ENCODE data around the gene ADAD2.

The ADAD2 gene

DNA sequence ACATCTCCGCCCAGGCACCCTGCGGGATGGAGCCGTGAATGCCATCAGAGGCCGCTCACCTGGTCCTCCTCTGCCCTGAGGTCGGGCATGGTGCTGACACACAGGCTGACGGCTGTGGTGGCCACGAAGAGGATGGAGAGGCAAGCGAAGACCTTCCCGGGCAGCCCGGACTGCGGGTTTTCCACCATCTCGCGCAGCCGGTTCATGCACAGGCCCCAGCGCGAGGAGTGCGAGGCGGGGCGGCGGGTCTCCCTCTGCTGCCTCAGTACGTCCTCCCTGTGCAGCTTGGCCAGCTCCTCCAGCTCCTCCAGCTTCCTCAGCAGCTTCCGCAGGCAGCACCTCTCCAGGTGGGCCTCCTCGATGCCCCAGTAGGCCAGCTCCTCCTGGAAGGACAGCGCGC is 45.7 kb downstream of the ADAD2 start:
- CTCF ChIA-PET: no interaction called here
- H3K4me3 ChIP-seq (ENCODE audit: low read depth, low read length): no peak overlapping the region
- DNase-seq (ENCODE audit: low read depth, low spot score): no peak
- TF ChIP-seq, protein P1, sequence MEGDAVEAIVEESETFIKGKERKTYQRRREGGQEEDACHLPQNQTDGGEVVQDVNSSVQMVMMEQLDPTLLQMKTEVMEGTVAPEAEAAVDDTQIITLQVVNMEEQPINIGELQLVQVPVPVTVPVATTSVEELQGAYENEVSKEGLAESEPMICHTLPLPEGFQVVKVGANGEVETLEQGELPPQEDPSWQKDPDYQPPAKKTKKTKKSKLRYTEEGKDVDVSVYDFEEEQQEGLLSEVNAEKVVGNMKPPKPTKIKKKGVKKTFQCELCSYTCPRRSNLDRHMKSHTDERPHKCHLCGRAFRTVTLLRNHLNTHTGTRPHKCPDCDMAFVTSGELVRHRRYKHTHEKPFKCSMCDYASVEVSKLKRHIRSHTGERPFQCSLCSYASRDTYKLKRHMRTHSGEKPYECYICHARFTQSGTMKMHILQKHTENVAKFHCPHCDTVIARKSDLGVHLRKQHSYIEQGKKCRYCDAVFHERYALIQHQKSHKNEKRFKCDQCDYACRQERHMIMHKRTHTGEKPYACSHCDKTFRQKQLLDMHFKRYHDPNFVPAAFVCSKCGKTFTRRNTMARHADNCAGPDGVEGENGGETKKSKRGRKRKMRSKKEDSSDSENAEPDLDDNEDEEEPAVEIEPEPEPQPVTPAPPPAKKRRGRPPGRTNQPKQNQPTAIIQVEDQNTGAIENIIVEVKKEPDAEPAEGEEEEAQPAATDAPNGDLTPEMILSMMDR (IDR thresholded peaks at IDR 0.05; ENCODE audit: insufficient read depth, low read length, missing control alignments): no peak
- POLR2A ChIA-PET: no interaction called here

DNA sequence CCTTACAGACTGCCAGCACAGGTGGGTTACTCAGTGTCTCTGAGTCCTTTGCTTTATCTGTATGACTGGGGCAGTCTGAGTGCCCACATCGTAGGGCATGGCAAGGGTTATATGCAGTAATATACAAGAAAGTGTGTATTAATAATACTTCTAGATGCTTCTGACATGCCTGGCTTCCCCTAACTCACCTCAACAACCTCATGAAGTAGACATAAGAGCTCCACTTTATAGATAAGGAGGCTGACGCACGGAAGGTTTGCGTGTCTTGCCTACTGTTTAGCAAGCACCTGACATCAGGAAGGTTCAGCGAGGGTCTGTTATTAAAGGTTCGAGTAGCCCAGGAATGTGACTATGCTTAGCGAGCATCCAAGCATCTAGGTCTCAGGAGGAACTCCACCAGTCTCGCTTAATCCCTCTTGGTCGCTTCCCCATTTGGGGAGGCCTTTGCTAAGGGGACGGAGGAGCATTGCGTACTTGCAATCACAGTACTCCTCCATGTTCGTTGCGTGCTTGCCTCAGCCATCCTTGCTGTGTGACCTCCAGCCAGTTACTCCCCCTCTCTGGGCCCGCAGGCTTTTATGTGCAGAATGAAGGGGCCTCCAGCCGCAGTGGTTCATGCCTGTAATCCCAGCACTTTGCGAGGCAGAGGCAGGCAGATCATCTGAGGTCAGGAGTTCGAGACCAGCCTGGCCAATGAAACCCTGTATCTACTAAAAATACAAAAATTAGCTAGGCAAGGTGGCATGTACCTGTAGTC is 47.2 kb downstream of the ADAD2 start:
- ChIA-PET POLR2A (no interaction called here), CTCF (interaction anchor here (1.0 to 1.3 kb wide), 2 partner anchors 20 to 29 kb away, joined by 3 read pairs; no protein-coding TSS in a partner anchor)
- no peak overlapping the region for H3K4me3 ChIP-seq (ENCODE audit: low read depth, low read length)
- DNase-seq (ENCODE audit: low read depth, low spot score): no peak
- TF ChIP-seq, protein P1 (IDR thresholded peaks at IDR 0.05; ENCODE audit: insufficient read depth, low read length, missing control alignments): no peak

DNA sequence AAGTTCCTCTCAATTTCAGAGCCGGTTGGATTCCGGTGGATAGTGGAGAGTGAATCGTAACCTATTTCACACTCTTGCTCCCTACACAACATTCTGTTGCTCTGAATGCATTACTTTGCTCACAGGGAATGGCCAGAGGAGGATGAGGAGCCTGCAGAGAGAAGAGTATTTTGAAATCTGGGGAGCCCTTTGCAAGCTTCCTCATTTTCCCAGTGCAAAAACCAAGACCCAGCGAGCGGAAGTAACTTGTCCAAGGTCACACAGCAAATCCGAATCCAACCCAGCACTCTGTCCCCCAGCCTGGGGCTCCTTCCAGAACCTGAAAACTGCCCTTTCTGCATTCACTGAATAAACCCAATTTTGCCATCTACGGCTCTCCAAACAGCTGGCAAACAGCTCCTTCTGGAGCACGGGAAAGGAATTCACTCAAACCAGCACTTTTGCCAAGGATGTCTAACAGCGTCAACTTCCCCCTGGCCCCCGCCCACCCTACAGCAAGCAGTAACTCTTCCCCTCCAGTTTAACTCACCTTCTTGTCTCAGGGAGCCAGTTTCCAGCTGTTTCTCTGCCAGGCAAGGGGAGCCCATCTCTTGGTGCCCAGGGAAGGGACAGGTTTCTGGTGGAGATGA is 48.3 kb downstream of the ADAD2 start:
- DNase-seq (ENCODE audit: low read depth, low spot score): no peak
- ChIA-PET POLR2A (no interaction called here), CTCF (interaction anchor here (1.0 kb wide), 1 partner anchor 19 kb away, joined by 3 read pairs; no protein-coding TSS in a partner anchor)
- no peak overlapping the region for H3K4me3 ChIP-seq (ENCODE audit: low read depth, low read length)
- TF ChIP-seq, protein P1 (IDR thresholded peaks at IDR 0.05; ENCODE audit: insufficient read depth, low read length, missing control alignments): no peak

DNA sequence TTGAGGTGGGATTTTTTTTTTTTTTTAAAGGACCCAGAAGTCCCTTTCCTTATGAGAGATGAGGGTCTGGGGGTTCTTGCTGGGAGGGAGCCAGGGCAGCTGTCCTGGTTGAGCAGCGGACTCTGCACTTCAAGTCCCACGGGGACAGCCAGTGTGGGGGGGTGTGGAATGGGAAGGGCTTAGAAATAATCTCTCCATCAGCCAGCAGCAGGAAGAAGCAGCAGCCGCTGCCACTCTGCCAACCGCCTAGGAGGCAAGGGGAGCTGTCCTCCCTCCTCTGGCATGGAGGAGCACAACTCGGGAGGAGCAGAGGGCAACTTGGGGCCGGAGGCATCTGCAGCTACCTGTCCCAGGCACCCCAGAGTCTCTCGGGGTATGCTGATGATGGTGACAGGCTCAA is 49.0 kb downstream of the ADAD2 start, which contains the start of gene KCNG4:
Gene KCNG4, minus strand, starts transcription at position 104 of the 400 bp plus-strand sequence. CDS start 2,527 bp downstream, outside the sequence.
- ChIA-PET POLR2A (no interaction called here), CTCF (interaction anchor here (0.8 kb wide), 1 partner anchor 155 kb away, joined by 3 read pairs; no protein-coding TSS in a partner anchor)
- no peak for DNase-seq (ENCODE audit: low read depth, low spot score)
- TF ChIP-seq, protein P1 (IDR thresholded peaks at IDR 0.05; ENCODE audit: insufficient read depth, low read length, missing control alignments): no peak
- H3K4me3 ChIP-seq (ENCODE audit: low read depth, low read length): no peak within 1 kb of the TSS

DNA sequence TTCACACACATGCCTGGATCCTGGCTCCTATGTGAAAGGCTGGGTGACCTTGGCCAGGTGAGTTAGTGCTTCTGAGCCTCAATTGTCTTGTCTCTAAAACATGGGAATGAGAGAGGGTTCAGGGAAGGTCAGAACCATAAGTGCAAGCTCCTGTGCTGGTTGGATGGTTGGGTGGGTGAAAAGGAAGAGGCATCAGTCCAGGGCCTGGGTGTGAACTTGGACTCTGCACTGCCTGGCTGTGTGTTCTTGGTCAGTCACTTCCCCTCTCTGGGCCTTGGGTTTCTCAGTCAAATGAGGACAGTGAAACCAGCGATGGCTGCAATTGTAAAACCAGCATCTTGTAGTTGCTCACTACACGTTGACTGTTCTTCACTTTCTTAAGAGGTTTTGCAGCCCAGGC is 49.5 kb downstream of the ADAD2 start:
- TF ChIP-seq, protein P1 (IDR thresholded peaks at IDR 0.05; ENCODE audit: insufficient read depth, low read length, missing control alignments): no peak
- ChIA-PET POLR2A (no interaction called here), CTCF (interaction anchor here (0.8 kb wide), 1 partner anchor 156 kb away, joined by 3 read pairs; no protein-coding TSS in a partner anchor)
- no peak overlapping the region for H3K4me3 ChIP-seq (ENCODE audit: low read depth, low read length)
- DNase-seq (ENCODE audit: low read depth, low spot score): no peak

DNA sequence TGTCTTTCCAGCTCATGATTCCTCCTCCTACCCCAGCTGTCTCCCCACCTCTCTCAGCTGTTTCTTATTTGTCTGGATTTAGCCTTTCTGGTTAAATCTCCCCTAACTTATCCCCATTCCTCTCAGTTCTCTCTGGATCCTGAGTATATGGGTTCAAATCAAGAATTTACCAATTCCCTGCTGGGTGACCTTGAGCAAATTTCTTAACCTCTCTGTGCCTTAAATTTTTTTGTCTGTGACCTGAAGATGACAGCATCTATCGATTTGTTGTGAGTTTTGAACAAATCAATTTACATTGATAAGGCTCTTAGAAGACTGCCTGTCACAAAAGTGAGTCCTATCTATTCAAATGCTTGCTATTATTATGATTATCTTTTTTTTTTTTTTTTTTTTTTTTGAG is 50.8 kb downstream of the ADAD2 start:
- TF ChIP-seq, protein P1 (IDR thresholded peaks at IDR 0.05; ENCODE audit: insufficient read depth, low read length, missing control alignments): no peak
- no peak overlapping the region for H3K4me3 ChIP-seq (ENCODE audit: low read depth, low read length)
- ChIA-PET CTCF (interaction anchor here (1.6 kb wide), 1 partner anchor 55 kb away, joined by 5 read pairs; the partner anchor contains the start of gene TAF1C), POLR2A (no interaction called here)
- DNase-seq (ENCODE audit: low read depth, low spot score): no peak

All from AG04449 (cell line).